Sigmoid colon (tissue), 7 donors: ENCODE results near the gene C10orf105. TPM values are rescaled to one million over a fixed set of nuclear protein-coding genes. Genes with fewer than 3 reads are reported as not detected.

Experiments
- DNase-seq: peaks from one replicate; pipeline ENCODE4 v3.0.0-alpha.2; 2019
- H3K27ac ChIP-seq, 4 donors: fragments of 200-600 bp; sonication (generic); one replicate each; pipeline ENCODE4 v1.5.1; 2016 to 2019; ENCODE audit warnings: mild to moderate bottlenecking in 1 of 4
- H3K27me3 ChIP-seq, 3 donors: fragments of 200-600 bp; sonication (generic); one replicate each; pipeline ENCODE4 v1.5.1; 2019; ENCODE audit warnings: mild to moderate bottlenecking in 1 of 3
- H3K36me3 ChIP-seq, 4 donors: fragments of 200-600 bp; sonication (generic); one replicate each; pipeline ENCODE4 v1.5.1; 2016 to 2019
- H3K4me1 ChIP-seq, 4 donors: fragments of 200-600 bp; sonication (generic); one replicate each; pipeline ENCODE4 v1.5.1; 2017 to 2019
- H3K4me3 ChIP-seq, 4 donors: fragments of 200-600 bp; sonication (generic); one replicate each; pipeline ENCODE4 v1.5.1; 2017 to 2019; ENCODE audit warnings: mild to moderate bottlenecking in 2 of 4, moderate library complexity in 1 of 4
- H3K9me3 ChIP-seq, 4 donors: fragments of 200-600 bp in 3 of 4; sonication (generic) in 3 of 4; one replicate each; pipeline versions ENCODE4 v1.5.1 to v1.6.1; 2013 to 2019
- CTCF ChIP-seq, 4 experiments: fragments of 450-650 bp in 3 of 4; fragments of 200-600 bp in 1 of 4; IDR thresholded peaks; one replicate each; pipeline ENCODE4 v1.5.1; 2016 to 2019; ENCODE audit warnings: antibody characterized with exemption in 4 of 4, mild to moderate bottlenecking in 3 of 4, moderate library complexity in 2 of 4
- EP300 ChIP-seq, 4 donors: sonication (generic); formaldehyde crosslinking; IDR thresholded peaks; one replicate each; pipeline ENCODE4 v1.6.1; 2017; ENCODE audit warnings: antibody characterized with exemption in 4 of 4
- POLR2A ChIP-seq, 2 donors: fragments of 450-650 bp; IDR thresholded peaks; one replicate each; pipeline ENCODE4 v1.6.1; 2016; ENCODE audit warnings: antibody characterized with exemption in 2 of 2, mild to moderate bottlenecking in 2 of 2, moderate library complexity in 2 of 2
- POLR2AphosphoS5 ChIP-seq, 4 donors: sonication (generic); formaldehyde crosslinking; IDR thresholded peaks; one replicate each; pipeline ENCODE4 v1.6.1; 2017; ENCODE audit warnings: antibody characterized with exemption in 4 of 4
- WGBS, 2 donors: extraction: QIAGEN DNeasy Blood & Tissue Kit; methylation state at CpG; one replicate each; pipeline ENCODE4 v1.1.7; 2013; 5-methylcytosine and 5-hydroxymethylcytosine counted together
- intact Hi-C: fragments of 100-400 bp; cut with DNase I; formaldehyde crosslinking; loops from one replicate; pipeline ENCODE4 v1.15.1; 2023
- polyA plus RNA-seq, 3 donors: library from polyadenylated mRNA; stranded (reverse); fragments of 200-250 nt; gene quantifications; one replicate each; pipeline ENCODE4 v1.2.3, GENCODE V29; 2013
- total RNA-seq, 4 donors: library from RNA; depleted of rRNA; stranded (reverse); fragments of >200 nt; gene quantifications; one replicate each; pipeline ENCODE4 v1.1.0, GENCODE V29; 2016
- donor health status: healthy with polysubstance abuse.
- donor health status: Bipolar disorder and iron deficiency.
- donor health status: healthy.

Gene C10orf105
- total and polyA plus RNA-seq, 7 donors, result 0.25 to 0.55 TPM; not detected in 5

- H3K27me3 ChIP-seq, result no peaks in the 10 kb centered on the region
- H3K4me1 ChIP-seq, result no peaks in the 10 kb centered on the region
- WGBS, 2 donors, result 80 to 87% methylated on average over 9 of the region's 9 CpGs
- intact Hi-C loops, result no loop called here
- H3K9me3 ChIP-seq, result no peaks in the 10 kb centered on the region
- H3K36me3 ChIP-seq, result no peaks in the 10 kb centered on the region
- DNase-seq, result no peak
- no peak for TF ChIP-seq POLR2AphosphoS5 (IDR thresholded peaks at IDR 0.05)
- no peak for TF ChIP-seq CTCF (IDR thresholded peaks at IDR 0.05)
- no peak for TF ChIP-seq EP300 (IDR thresholded peaks at IDR 0.05)
- no peak for TF ChIP-seq POLR2A (IDR thresholded peaks at IDR 0.05)
- no peak overlapping the region for H3K4me3 ChIP-seq
- H3K27ac ChIP-seq, result no peak overlapping the region
Observed at GRCh38 chr10:71665456-71665855, 54.1 kb downstream of the C10orf105 start.

DNA sequence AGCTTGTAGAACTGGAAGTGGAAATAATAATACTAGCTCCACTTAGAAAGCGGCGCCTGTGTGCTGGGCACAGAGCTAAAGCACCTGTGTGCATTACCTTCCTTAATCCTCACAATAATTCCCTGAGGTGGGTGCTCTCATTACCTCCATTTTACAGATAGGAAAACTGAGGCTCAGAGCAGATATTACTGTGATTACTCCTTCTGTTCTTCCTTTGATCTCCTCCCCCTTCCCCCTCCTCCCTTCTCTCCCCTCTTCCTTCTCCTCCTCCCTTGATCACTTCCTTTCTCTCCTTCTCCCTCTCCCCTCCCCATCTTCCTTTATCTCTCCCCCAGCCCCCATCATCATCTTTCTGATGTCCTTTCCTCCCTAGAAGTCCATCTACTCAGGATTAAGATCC is 55.0 kb downstream of the C10orf105 start:
- no peaks in the 10 kb centered on the region for H3K36me3 ChIP-seq
- no peak overlapping the region for H3K4me3 ChIP-seq
- no peak for TF ChIP-seq CTCF (IDR thresholded peaks at IDR 0.05)
- TF ChIP-seq POLR2A (IDR thresholded peaks at IDR 0.05), result no peak
- no peak for TF ChIP-seq POLR2AphosphoS5 (IDR thresholded peaks at IDR 0.05)
- no peak for TF ChIP-seq EP300 (IDR thresholded peaks at IDR 0.05)
- H3K4me1 ChIP-seq, result no peaks in the 10 kb centered on the region
- WGBS, 2 donors, result 72 to 87% methylated on average over 2 of the region's 2 CpGs
- intact Hi-C loops, result no loop called here
- no peak overlapping the region for H3K27ac ChIP-seq
- DNase-seq, result no peak
- H3K27me3 ChIP-seq, result no peaks in the 10 kb centered on the region
- no peaks in the 10 kb centered on the region for H3K9me3 ChIP-seq

GRCh38 chr10:71663311-71663710 is 56.3 kb downstream of the C10orf105 start:
- Histone ChIP-seq H3K9me3 (no peaks in the 10 kb centered on the region), H3K4me3 (no peak overlapping the region), H3K27ac (no peak overlapping the region), H3K27me3 (no peaks in the 10 kb centered on the region), H3K36me3 (no peaks in the 10 kb centered on the region), H3K4me1 (no peaks in the 10 kb centered on the region)
- TF ChIP-seq EP300 (IDR thresholded peaks at IDR 0.05), result no peak
- TF ChIP-seq POLR2A (IDR thresholded peaks at IDR 0.05), result no peak
- TF ChIP-seq CTCF (IDR thresholded peaks at IDR 0.05), result no peak
- no peak for TF ChIP-seq POLR2AphosphoS5 (IDR thresholded peaks at IDR 0.05)
- DNase-seq, result no peak
- intact Hi-C loops, result no loop called here
- WGBS, 2 donors, result 62 to 81% methylated on average over 7 of the region's 7 CpGs

DNA sequence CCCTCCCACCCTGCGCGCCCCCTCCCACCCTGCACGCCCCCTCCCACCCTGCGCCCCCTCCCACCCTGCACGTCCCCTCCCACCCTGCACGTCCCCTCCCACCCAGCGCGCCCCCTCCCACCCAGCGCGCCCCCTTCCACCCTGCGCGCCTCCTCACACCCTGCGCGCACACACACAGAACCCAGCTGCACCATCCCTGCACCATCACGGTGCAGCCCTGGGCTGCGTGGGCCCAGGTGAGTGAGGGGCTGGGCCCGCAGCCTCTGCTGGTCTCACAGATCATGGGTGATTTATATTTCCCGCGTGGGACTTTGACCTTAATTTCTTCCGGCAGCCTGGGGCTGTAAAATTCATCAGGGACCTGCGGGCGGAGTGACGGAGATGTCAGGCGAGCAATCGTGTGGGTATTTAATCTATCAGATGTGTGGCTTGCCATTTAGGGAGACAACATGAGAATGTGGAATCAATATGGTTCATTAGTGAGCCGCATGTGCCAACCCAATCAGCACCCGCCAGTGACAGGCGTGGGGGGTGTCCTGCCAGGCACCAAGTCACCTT is 57.7 kb downstream of the C10orf105 start:
- TF ChIP-seq POLR2AphosphoS5 (IDR thresholded peaks at IDR 0.05) (no peak), EP300 (IDR thresholded peaks at IDR 0.05) (no peak), CTCF (IDR thresholded peaks at IDR 0.05) (no peak), POLR2A (IDR thresholded peaks at IDR 0.05) (no peak)
- intact Hi-C loops, result no loop called here
- DNase-seq, result no peak
- Histone ChIP-seq H3K9me3 (no peaks in the 10 kb centered on the region), H3K4me3 (no peak overlapping the region), H3K27me3 (no peaks in the 10 kb centered on the region), H3K27ac (no peak overlapping the region), H3K4me1 (no peaks in the 10 kb centered on the region), H3K36me3 (no peaks in the 10 kb centered on the region)
- WGBS, 2 donors, result 44 to 77% methylated on average over 28 of the region's 28 CpGs

Other genes starting within 250 kb of the C10orf105 start
- gene VSIR, start 53.7 kb upstream of the C10orf105 start, total RNA-seq, result 10 to 100 TPM; 24.6 to 46.7 (median 40.3) TPM
- gene VSIR, start 53.7 kb upstream of the C10orf105 start, polyA plus RNA-seq, result 10 to 100 TPM; 12.0 to 73.1 (median 30.7) TPM
- gene PSAP, start 131.5 kb upstream of the C10orf105 start, total RNA-seq, result 100 to 1,000 TPM; 624 to 671 (median 644) TPM
- 100 to 1,000 TPM; 200 to 960 (median 503) TPM for gene PSAP, start 131.5 kb upstream of the C10orf105 start, polyA plus RNA-seq
- 10 to 100 TPM; 12.8 to 25.5 (median 16.5) TPM for gene CHST3, start 244.6 kb upstream of the C10orf105 start, total RNA-seq
- 1 to 10 TPM in 1 of 3 donors, under 1 TPM in 2; 0.23 to 3.6 (median 0.60) TPM for gene CHST3, start 244.6 kb upstream of the C10orf105 start, polyA plus RNA-seq